Prostate gland (tissue), 2 donors: ENCODE measurements around the gene NUBP1. TPM values are rescaled to one million over a fixed set of nuclear protein-coding genes. Genes with fewer than 3 reads are reported as not detected.

Experiments
- DNase-seq: peaks from one replicate; pipeline ENCODE4 v3.0.0-alpha.2; 2019; ENCODE audit warnings: low spot score
- H3K27ac ChIP-seq, 2 donors: fragments of 200-600 bp; sonication (generic); 2 replicates each; pipeline ENCODE4 v1.5.1; 2017 to 2019
- H3K27me3 ChIP-seq: fragments of 200-600 bp; sonication (generic); replicated peaks from 2 replicates; pipeline ENCODE4 v1.5.1; 2019; ENCODE audit not compliant: insufficient read depth
- H3K36me3 ChIP-seq, 2 donors: fragments of 200-600 bp; sonication (generic); 1 replicate in 1 of 2; 2 replicates in 1 of 2; pipeline versions ENCODE4 v1.5.1 to v1.8.1; 2017 to 2019
- H3K4me1 ChIP-seq: fragments of 200-600 bp; sonication (generic); replicated peaks from 2 replicates; pipeline ENCODE4 v1.5.1; 2019
- H3K4me3 ChIP-seq, 2 donors: fragments of 200-600 bp; sonication (generic); 2 replicates each; pipeline ENCODE4 v1.5.1; 2017 to 2019
- H3K9me3 ChIP-seq: fragments of 200-600 bp; sonication (generic); 2 replicates; pipeline ENCODE4 v1.5.1; 2017
- CTCF ChIP-seq, 4 experiments: fragments of 200-600 bp in 2 of 4; fragments of 450-650 bp in 2 of 4; sonication (generic) in 2 of 4; IDR thresholded peaks; 1 replicate in 3 of 4; 2 replicates in 1 of 4; pipeline ENCODE4 v1.5.1; 2016 to 2019; ENCODE audit warnings: antibody characterized with exemption in 4 of 4, mild to moderate bottlenecking in 2 of 4, moderate library complexity in 2 of 4
- POLR2A ChIP-seq: fragments of 450-650 bp; IDR thresholded peaks from one replicate; pipeline ENCODE4 v1.6.1; 2016; ENCODE audit warnings: antibody characterized with exemption, mild to moderate bottlenecking
- POLR2AphosphoS5 ChIP-seq: sonication (generic); formaldehyde crosslinking; IDR thresholded peaks from one replicate; pipeline ENCODE4 v1.6.1; 2017; ENCODE audit warnings: antibody characterized with exemption
- WGBS: methylation state at CpG from one replicate; pipeline ENCODE4 v1.1.5; 2018; 5-methylcytosine and 5-hydroxymethylcytosine counted together
- intact Hi-C: fragments of 100-400 bp; cut with DNase I; formaldehyde crosslinking; loops from one replicate; pipeline ENCODE4 v1.14.2; 2022
- total RNA-seq, 2 donors: library from RNA; depleted of rRNA; stranded (reverse); fragments of >200 nt; gene quantifications; one replicate each; pipeline ENCODE4 v1.1.0, GENCODE V29; 2016

NUBP1 gene
- total RNA-seq, 2 donors from 2014 or later, result 31.6 to 36.0 TPM

- H3K27me3 ChIP-seq, result no peaks in the 10 kb centered on the region
- intact Hi-C loops, result loop anchor here (5.0 to 10.0 kb wide), 4 partner anchors 85 to 1173 kb away; partner anchors contain the start of gene GSPT1
Observed at GRCh38 chr16:10741844-10742243, 1.8 kb upstream of the NUBP1 start.

GRCh38 chr16:10743227-10743609 lies 424 bp upstream of the NUBP1 start:
- Histone ChIP-seq H3K4me3 (peak overlapping the region; percentile 42 to 54), H3K4me1 (no peaks in the 10 kb centered on the region), H3K9me3 (no peaks in the 10 kb centered on the region), H3K27me3 (no peaks in the 10 kb centered on the region), H3K36me3 (no peaks in the 10 kb centered on the region), H3K27ac (peak overlapping the region; percentile 93)
- intact Hi-C loops, result loop anchor here (5.0 to 10.0 kb wide), 4 partner anchors 84 to 1172 kb away; partner anchors contain the start of gene GSPT1
- TF ChIP-seq CTCF (IDR thresholded peaks at IDR 0.05), result no peak
- 30% methylated on average over 5 of the region's 5 CpGs for WGBS
- DNase-seq, result no peak

More at GRCh38 chr16:10741844-10742243, 1.8 kb upstream of the NUBP1 start:
- no peak for DNase-seq
- Histone ChIP-seq H3K9me3 (no peaks in the 10 kb centered on the region), H3K36me3 (no peaks in the 10 kb centered on the region), H3K4me1 (no peaks in the 10 kb centered on the region), H3K4me3 (no peak overlapping the region), H3K27ac (no peak overlapping the region)
- WGBS, result 55% methylated on average over 4 of the region's 4 CpGs
- no peak for TF ChIP-seq POLR2A
- TF ChIP-seq POLR2AphosphoS5, result no peak
- no peak for TF ChIP-seq CTCF (IDR thresholded peaks at IDR 0.05)

DNA sequence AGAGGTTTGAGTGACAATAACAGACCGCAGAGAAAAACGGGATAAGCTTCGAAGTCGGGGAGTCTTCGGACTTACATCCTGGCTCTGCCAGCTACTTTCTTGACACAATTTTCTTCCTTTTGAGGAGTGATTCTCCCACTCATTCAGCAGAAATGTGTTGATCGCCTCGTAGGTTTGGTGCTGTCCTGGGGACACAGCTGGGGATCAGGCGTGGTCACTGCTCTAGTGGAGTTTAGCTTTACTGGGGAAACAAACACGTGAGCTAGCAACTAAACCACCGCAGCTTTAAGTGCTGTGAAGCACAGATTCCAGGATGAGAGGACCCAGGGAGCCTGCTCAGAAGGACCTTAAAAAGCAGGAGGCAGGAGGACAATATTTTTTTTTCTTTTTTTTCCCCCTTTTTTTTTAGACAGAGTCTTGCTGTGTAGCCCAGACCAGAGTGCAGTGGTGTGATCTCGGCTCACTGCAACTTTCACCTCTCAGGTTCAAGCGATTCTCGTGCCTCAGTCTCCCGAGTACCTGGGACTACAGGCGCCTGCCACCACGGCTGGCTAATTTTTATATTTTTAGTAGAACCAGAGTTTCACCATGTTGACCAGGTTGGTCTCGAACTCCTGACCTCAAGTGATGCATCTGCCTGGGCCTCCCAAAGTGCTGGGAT lies 858 bp downstream of the NUBP1 start:
- no peaks in the 10 kb centered on the region for H3K4me1 ChIP-seq
- H3K36me3 ChIP-seq, result no peaks in the 10 kb centered on the region
- intact Hi-C loops, result loop anchor here (5.0 to 10.0 kb wide), 4 partner anchors 83 to 1170 kb away; partner anchors contain the start of gene GSPT1
- DNase-seq, result no peak
- no peaks in the 10 kb centered on the region for H3K9me3 ChIP-seq
- 40% methylated on average over 17 of the region's 17 CpGs for WGBS
- peak overlapping the region; percentile 42 to 54 for H3K4me3 ChIP-seq
- peak overlapping the region; percentile 93 for H3K27ac ChIP-seq
- no peak for TF ChIP-seq CTCF (IDR thresholded peaks at IDR 0.05)
- no peak for TF ChIP-seq POLR2AphosphoS5
- H3K27me3 ChIP-seq, result no peaks in the 10 kb centered on the region

DNA sequence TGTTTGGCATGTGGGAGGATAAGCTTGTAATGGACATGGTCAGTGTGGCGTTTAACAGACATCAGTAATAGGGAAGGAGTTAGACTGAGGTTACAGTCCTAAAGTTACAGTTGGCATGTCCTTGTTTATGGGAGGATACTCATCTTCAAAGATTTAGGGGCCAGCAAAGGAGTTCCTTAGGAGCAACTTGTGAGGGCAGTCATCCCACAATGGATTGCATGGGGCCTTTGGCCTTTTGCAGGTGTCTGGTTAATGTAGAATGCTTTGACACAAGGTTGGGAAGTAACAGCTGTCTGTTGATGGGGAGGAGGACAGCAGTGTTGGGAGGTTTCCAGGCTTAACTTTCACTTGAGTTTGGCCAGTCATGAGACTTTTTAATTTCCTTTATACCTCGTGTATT lies 2.2 kb downstream of the NUBP1 start:
- H3K9me3 ChIP-seq, result no peaks in the 10 kb centered on the region
- H3K27ac ChIP-seq, result no peak overlapping the region
- no peaks in the 10 kb centered on the region for H3K36me3 ChIP-seq
- H3K27me3 ChIP-seq, result no peaks in the 10 kb centered on the region
- 59% methylated on average over 2 of the region's 2 CpGs for WGBS
- H3K4me3 ChIP-seq, result no peak overlapping the region
- intact Hi-C loops, result loop anchor here (10.0 kb wide), 2 partner anchors 379 to 1169 kb away; partner anchors contain the start of gene GSPT1
- TF ChIP-seq POLR2A (no peak), CTCF (IDR thresholded peaks at IDR 0.05) (no peak), POLR2AphosphoS5 (no peak)
- H3K4me1 ChIP-seq, result no peaks in the 10 kb centered on the region
- no peak for DNase-seq

GRCh38 chr16:10750793-10751192 lies 7.2 kb downstream of the NUBP1 start:
- no peak overlapping the region for H3K4me3 ChIP-seq
- WGBS, result 92% methylated on average over 11 of the region's 11 CpGs
- no peaks in the 10 kb centered on the region for H3K9me3 ChIP-seq
- no peaks in the 10 kb centered on the region for H3K36me3 ChIP-seq
- no peak for DNase-seq
- H3K27ac ChIP-seq, result no peak overlapping the region
- no peaks in the 10 kb centered on the region for H3K4me1 ChIP-seq
- intact Hi-C loops, result no loop called here
- H3K27me3 ChIP-seq, result no peaks in the 10 kb centered on the region
- TF ChIP-seq POLR2A (no peak), POLR2AphosphoS5 (no peak), CTCF (IDR thresholded peaks at IDR 0.05) (no peak)
